Measurements from ENCODE around the gene C4B.

Gene C4B

GRCh38 chr6:32082478-32082877 lies 67.9 kb downstream of the C4B start:
- no peak for DNase-seq

GRCh38 chr6:32082935-32083334 lies 68.3 kb downstream of the C4B start:
- no peak overlapping the region for H3K4me3 ChIP-seq (ENCODE audit: control insufficient read depth in 1 of 7, extremely low read depth in 1 of 7, insufficient read depth in 4 of 7, low read depth in 2 of 7, low read length in 6 of 7)
- H3K27me3 ChIP-seq (replicated peaks in 2 of 5; ENCODE audit: control insufficient read depth in 4 of 5, insufficient read depth in 5 of 5, low read length in 4 of 5): peaks cover 0 to 21% (median 15%) of the 10 kb centered on the region in 5 experiments
- WGBS (ENCODE audit: insufficient coverage): 100% methylated on average over 8 of the region's 9 CpGs
- no peaks in the 10 kb centered on the region for H3K9me3 ChIP-seq (ENCODE audit: control extremely low read depth in 1 of 5, control insufficient read depth in 4 of 5, insufficient read depth in 2 of 5, low read depth in 1 of 5, low read length in 4 of 5)
- H3K27ac ChIP-seq (ENCODE audit: insufficient read depth in 1 of 2, low read depth in 1 of 2, low read length in 2 of 2, poor library complexity in 1 of 2, severe bottlenecking in 2 of 2): no peak overlapping the region
- ChIA-PET CTCF (interaction anchor here (0.9 to 2.4 kb wide), 2 partner anchors 9 to 35 kb away, joined by 3 to 9 read pairs; no protein-coding TSS in a partner anchor), POLR2A (no interaction called here)
- H3K4me1 ChIP-seq (ENCODE audit: control extremely low read depth in 1 of 4, control insufficient read depth in 4 of 4, insufficient read depth in 4 of 4, low read length in 3 of 4): peaks cover 0 to 5% (median 3%) of the 10 kb centered on the region in 4 experiments
- no peaks in the 10 kb centered on the region for H3K36me3 ChIP-seq (ENCODE audit: control insufficient read depth in 4 of 4, insufficient read depth in 4 of 4, low read length in 3 of 4)
- DNase-seq: no peak

More at GRCh38 chr6:32082478-32082877, 67.9 kb downstream of the C4B start:
- whole genome bisulfite sequencing (ENCODE audit: insufficient coverage): 81% methylated on average over 6 of the region's 6 CpGs
- ChIA-PET POLR2A (no interaction called here), CTCF (interaction anchor here (0.9 to 2.4 kb wide), 2 partner anchors 10 to 34 kb away, joined by 3 to 9 read pairs; no protein-coding TSS in a partner anchor)
- Histone ChIP-seq H3K4me1 (ENCODE audit: control extremely low read depth in 1 of 4, control insufficient read depth in 4 of 4, insufficient read depth in 4 of 4, low read length in 3 of 4) (peaks cover 0 to 5% (median 3%) of the 10 kb centered on the region in 4 experiments), H3K4me3 (ENCODE audit: control insufficient read depth in 1 of 7, extremely low read depth in 1 of 7, insufficient read depth in 4 of 7, low read depth in 2 of 7, low read length in 6 of 7) (no peak overlapping the region), H3K36me3 (ENCODE audit: control insufficient read depth in 4 of 4, insufficient read depth in 4 of 4, low read length in 3 of 4) (no peaks in the 10 kb centered on the region), H3K27ac (ENCODE audit: insufficient read depth in 1 of 2, low read depth in 1 of 2, low read length in 2 of 2, poor library complexity in 1 of 2, severe bottlenecking in 2 of 2) (no peak overlapping the region), H3K9me3 (ENCODE audit: control extremely low read depth in 1 of 5, control insufficient read depth in 4 of 5, insufficient read depth in 2 of 5, low read depth in 1 of 5, low read length in 4 of 5) (no peaks in the 10 kb centered on the region), H3K27me3 (replicated peaks in 2 of 5; ENCODE audit: control insufficient read depth in 4 of 5, insufficient read depth in 5 of 5, low read length in 4 of 5) (peaks cover 0 to 21% (median 14%) of the 10 kb centered on the region in 5 experiments)

GRCh38 chr6:32083812-32084768 lies 69.5 kb downstream of the C4B start:
- no peak overlapping the region for H3K27ac ChIP-seq (ENCODE audit: insufficient read depth in 1 of 2, low read depth in 1 of 2, low read length in 2 of 2, poor library complexity in 1 of 2, severe bottlenecking in 2 of 2)
- POLR2A ChIA-PET: no interaction called here
- H3K27me3 ChIP-seq (replicated peaks in 2 of 5; ENCODE audit: control insufficient read depth in 4 of 5, insufficient read depth in 5 of 5, low read length in 4 of 5): peaks cover 0 to 23% (median 19%) of the 10 kb centered on the region in 5 experiments

GRCh38 chr6:32084780-32085179 lies 70.2 kb downstream of the C4B start:
- H3K9me3 ChIP-seq (ENCODE audit: control extremely low read depth in 1 of 5, control insufficient read depth in 4 of 5, insufficient read depth in 2 of 5, low read depth in 1 of 5, low read length in 4 of 5): no peaks in the 10 kb centered on the region
- WGBS (ENCODE audit: insufficient coverage): 100% methylated on average over 1 of the region's 2 CpGs
- POLR2A ChIA-PET: no interaction called here
- H3K36me3 ChIP-seq (ENCODE audit: control insufficient read depth in 4 of 4, insufficient read depth in 4 of 4, low read length in 3 of 4): no peaks in the 10 kb centered on the region
- H3K27me3 ChIP-seq (replicated peaks in 2 of 5; ENCODE audit: control insufficient read depth in 4 of 5, insufficient read depth in 5 of 5, low read length in 4 of 5): peaks cover 0 to 28% (median 19%) of the 10 kb centered on the region in 5 experiments
- DNase-seq: no peak
- no peak overlapping the region for H3K27ac ChIP-seq (ENCODE audit: insufficient read depth in 1 of 2, low read depth in 1 of 2, low read length in 2 of 2, poor library complexity in 1 of 2, severe bottlenecking in 2 of 2)
- peaks cover 0 to 5% (median 3%) of the 10 kb centered on the region in 4 experiments for H3K4me1 ChIP-seq (ENCODE audit: control extremely low read depth in 1 of 4, control insufficient read depth in 4 of 4, insufficient read depth in 4 of 4, low read length in 3 of 4)
- CTCF ChIA-PET: interaction anchor here (1.2 kb wide), 1 partner anchor 9 kb away, joined by 3 read pairs; no protein-coding TSS in a partner anchor
- no peak overlapping the region for H3K4me3 ChIP-seq (ENCODE audit: control insufficient read depth in 1 of 7, extremely low read depth in 1 of 7, insufficient read depth in 4 of 7, low read depth in 2 of 7, low read length in 6 of 7)

More at GRCh38 chr6:32083812-32084768, 69.5 kb downstream of the C4B start:
- DNase-seq: no peak
- peaks cover 0 to 5% (median 3%) of the 10 kb centered on the region in 4 experiments for H3K4me1 ChIP-seq (ENCODE audit: control extremely low read depth in 1 of 4, control insufficient read depth in 4 of 4, insufficient read depth in 4 of 4, low read length in 3 of 4)
- no peaks in the 10 kb centered on the region for H3K36me3 ChIP-seq (ENCODE audit: control insufficient read depth in 4 of 4, insufficient read depth in 4 of 4, low read length in 3 of 4)
- no peak overlapping the region for H3K4me3 ChIP-seq (ENCODE audit: control insufficient read depth in 1 of 7, extremely low read depth in 1 of 7, insufficient read depth in 4 of 7, low read depth in 2 of 7, low read length in 6 of 7)
- H3K9me3 ChIP-seq (ENCODE audit: control extremely low read depth in 1 of 5, control insufficient read depth in 4 of 5, insufficient read depth in 2 of 5, low read depth in 1 of 5, low read length in 4 of 5): no peaks in the 10 kb centered on the region
- WGBS (ENCODE audit: insufficient coverage): 96% methylated on average over 21 of the region's 22 CpGs
- CTCF ChIA-PET: interaction anchor here (1.2 to 2.4 kb wide), 2 partner anchors 8 to 10 kb away, joined by 3 to 9 read pairs; no protein-coding TSS in a partner anchor

All from common myeloid progenitor, CD34-positive (primary cell).